Loucy (cell line): ENCODE data around the gene MAS1L.

Experiments used
- EZH2phosphoT487 ChIP-seq: fragments of 200-600 bp; IDR thresholded peaks from 2 replicates; pipeline ENCODE4 v1.6.1; 2018; ENCODE audit warnings: antibody characterized with exemption, mild to moderate bottlenecking, moderate library complexity, borderline replicate concordance
- TF ChIP-seq, protein P1 (sequence below): fragments of 200-600 bp; sonication (generic); conservative IDR thresholded peaks from 2 replicates; pipeline ENCODE4 v1.5.1; 2014; ENCODE audit warnings: mild to moderate bottlenecking, antibody characterized with exemption, low read length

DNA sequence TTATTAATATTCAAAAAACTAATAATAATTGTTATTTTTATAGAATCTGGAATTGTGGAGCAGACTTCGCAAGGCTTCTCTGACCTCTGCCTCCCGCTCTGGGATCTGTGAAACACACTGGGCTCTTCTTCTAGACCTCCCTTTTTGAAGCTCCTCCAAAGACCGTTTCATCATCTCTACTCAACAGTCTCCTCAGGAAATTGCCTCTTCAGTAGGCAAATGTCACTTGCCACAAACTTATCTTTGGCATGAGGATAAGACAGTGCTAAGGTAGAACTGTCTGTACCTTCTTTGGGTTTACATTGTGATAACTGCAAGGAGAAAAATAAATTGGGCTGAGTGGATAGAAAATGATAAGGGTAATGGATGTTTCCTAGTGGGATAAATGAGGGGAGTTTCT is 2.3 kb upstream of the MAS1L start:
- TF ChIP-seq, protein P1, sequence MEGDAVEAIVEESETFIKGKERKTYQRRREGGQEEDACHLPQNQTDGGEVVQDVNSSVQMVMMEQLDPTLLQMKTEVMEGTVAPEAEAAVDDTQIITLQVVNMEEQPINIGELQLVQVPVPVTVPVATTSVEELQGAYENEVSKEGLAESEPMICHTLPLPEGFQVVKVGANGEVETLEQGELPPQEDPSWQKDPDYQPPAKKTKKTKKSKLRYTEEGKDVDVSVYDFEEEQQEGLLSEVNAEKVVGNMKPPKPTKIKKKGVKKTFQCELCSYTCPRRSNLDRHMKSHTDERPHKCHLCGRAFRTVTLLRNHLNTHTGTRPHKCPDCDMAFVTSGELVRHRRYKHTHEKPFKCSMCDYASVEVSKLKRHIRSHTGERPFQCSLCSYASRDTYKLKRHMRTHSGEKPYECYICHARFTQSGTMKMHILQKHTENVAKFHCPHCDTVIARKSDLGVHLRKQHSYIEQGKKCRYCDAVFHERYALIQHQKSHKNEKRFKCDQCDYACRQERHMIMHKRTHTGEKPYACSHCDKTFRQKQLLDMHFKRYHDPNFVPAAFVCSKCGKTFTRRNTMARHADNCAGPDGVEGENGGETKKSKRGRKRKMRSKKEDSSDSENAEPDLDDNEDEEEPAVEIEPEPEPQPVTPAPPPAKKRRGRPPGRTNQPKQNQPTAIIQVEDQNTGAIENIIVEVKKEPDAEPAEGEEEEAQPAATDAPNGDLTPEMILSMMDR, result no peak
- no peak for TF ChIP-seq EZH2phosphoT487
